Dermis blood vessel endothelial cell (primary cell): Measurements from ENCODE around the gene SCAANT1. TPM values are rescaled to one million over a fixed set of nuclear protein-coding genes. Genes with fewer than 3 reads are reported as not detected.

Experiments used
- DNase-seq: peaks from one replicate; pipeline ENCODE4 v3.0.0; 2010
- total RNA-seq: library from RNA; depleted of rRNA; stranded (reverse); fragments of >200 nt; gene quantifications from 2 replicates; pipeline ENCODE4 v1.2.3, GENCODE V29; 2014

Gene SCAANT1
- total RNA-seq, 1 donor from 2014 or later, result not detected

DNA sequence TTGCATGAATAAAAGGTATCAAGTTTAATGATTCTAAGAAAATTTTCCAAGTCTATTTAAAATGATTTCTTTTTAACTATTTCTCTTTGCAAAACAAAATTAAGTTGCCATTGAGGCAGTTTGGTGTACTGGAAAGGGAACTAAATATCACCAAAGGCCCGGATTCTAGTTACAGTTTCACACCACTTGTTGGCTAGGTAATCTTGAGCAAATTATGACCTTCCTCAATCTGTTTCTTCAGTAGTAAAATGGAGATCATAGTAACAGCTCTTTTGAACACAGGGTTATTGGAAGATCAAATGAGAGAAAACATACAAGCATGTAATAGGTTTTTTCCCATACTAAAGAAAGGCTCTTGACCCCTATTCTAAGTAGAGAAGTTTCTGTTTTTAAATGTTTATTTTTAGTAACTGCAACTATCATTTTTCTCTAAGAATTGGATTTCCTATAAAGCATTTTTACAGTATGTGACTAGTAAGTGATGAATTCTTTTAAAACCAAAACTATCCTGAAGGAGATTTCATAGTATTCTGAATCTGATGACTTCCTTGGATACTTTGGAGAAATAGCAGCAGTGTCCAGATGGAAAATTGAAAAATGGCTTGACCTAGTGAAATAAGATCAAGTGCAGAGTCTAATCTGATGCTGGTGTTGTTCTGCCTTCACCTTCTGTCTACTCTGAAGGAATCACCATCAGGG lies 15.7 kb downstream of the SCAANT1 start:
- no peak for DNase-seq

DNA sequence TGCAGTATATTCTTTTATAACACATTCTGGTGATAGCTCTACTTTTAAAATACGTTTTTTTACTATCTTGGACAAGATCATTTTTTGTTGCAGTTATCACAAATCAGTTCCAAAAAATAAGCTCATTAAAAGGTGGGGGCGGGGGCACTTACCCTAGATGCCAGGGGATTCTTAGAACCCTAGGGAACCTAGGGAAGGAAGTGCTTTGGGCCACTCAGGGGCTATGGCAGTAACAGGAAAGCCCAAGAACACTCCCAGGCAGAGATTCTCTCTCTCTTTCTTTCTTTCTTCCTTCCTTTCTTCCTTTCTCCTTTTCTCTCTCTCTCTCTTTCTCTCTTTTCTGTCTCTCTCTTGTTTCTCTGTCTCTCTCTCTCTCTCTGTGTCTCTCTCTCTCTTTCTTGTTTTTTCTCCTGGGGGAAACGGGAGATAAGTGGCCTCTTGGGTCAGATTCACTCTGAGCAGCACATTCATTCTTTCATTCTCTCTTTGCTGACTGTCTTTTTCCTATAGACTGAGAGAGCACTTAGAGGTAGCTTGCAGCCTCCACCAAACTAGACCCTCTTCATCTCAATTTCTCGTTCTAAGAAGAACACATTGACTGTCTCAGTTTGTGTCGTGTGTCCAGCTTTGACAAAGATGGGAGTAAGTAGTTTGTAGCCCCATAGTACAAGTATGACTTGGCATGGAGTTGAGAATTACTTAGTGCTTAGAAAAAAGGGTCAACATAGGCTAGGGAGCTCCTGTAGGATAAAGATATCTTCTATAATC lies 16.6 kb downstream of the SCAANT1 start:
- no peak for DNase-seq

DNA sequence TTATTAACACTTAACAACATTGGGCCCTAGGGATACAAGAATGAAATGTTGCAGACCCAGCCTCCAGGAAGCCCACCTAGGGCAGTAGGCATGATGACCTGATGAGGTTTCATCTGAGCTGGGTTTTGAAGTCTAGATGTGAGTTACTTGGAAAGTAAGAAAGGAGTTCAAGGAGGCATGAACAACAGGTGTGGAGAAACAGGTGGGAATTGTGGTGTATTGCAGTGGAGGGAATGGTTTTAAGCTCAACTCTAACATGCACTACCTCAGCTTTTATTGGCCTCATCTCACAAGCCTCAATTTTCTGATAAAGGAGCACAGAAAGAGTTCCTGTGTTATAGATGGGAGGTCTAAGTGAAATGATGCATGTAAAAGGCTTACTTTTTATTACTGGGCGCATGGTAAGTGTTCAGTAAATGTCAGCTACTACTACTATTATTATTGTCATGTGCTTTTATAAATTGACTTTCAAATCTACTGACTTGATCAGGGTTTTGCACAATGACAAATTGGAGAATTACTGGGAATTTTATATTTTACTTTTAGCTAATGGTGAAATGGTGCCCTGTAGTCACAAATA lies 19.3 kb downstream of the SCAANT1 start:
- DNase-seq, result no peak

DNA sequence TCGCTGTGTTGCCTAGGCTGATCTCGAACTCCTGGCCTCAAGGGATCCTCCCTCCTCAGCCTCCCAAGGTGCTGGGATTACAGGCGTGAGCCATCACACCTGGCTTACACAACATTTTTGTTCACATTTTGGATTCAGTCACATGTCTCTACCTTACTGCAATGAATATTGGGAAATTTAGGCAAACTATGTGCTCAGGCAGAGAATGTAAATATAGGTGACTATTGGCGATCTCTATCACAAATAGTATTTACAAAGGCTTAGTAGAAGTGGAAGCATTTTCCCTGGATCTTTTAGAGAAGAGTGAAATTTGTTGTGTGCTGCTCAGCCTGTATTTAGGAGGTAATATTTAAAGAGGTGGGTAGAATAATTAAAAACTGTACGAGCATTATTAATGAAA lies 20.7 kb downstream of the SCAANT1 start:
- DNase-seq, result no peak

DNA sequence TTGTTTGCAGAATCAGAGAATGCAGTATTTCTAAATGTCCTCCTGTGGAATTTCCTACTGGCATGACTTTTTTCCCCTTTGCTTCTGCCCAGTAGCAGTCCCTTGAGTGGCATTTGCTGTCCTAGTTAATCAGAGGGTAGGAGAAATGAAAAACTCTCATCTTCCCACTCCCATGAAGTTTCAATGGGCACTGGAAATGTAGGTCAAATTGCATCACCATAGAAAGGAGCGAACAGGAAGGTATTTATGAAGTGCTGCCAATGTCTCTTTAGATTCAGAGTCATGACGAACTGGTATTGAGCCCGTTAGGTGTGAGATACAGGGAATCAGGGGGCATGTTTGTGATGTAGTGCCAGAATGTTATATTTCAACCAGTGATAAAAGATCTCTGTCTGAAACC lies 25.3 kb downstream of the SCAANT1 start:
- peak; percentile 41 for DNase-seq

DNA sequence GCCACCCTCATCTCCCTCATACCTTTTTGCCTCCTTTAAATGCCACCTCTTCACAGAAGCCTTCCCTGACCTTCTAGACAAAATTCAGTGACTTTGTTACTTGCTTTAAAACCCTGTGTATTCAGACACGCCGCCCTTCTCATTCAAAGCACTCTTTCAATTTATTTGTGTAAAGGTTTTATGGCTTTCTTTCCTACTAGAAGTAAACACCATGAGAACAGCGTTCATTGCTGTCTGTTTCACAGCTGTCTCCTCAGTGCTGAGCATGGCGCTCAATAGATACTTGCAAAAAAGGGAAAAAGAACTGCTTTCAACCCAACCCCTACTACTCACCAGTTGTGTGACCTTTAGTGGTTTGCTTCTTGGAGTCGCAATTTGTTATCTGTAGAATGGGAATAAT lies 31.5 kb downstream of the SCAANT1 start:
- DNase-seq, result no peak

DNA sequence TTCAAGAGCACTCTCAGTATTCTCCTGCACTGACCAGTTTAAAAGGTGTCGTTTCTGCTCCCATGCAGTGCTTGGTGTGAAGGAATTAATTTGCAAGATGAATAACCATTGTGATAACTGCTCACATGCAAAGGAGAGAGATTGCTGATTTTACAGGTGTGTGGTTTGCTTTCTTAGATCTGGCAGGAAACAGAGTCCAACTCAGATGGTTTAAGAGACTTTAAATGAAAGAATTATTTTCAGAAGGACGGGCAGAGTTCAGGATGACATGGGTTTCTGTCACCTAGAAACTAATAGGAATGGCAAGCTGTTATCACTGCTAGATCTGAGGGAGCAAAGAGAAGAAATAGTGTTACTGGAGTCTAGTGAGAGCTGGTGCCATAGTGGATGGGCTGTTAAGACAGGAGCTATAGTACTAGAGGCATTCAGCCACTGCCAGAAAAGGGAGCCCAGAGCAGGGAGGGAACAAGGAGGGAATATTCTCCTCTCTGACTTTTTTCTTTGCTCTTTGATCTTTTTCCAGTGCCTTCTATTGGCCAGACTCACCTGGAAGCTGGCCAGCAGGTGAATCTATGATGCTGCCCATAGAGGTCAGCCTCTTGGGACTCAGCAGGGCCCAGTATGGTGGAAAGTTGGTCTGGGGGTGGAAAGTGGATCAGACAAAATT lies 33.7 kb downstream of the SCAANT1 start:
- no peak for DNase-seq

DNA sequence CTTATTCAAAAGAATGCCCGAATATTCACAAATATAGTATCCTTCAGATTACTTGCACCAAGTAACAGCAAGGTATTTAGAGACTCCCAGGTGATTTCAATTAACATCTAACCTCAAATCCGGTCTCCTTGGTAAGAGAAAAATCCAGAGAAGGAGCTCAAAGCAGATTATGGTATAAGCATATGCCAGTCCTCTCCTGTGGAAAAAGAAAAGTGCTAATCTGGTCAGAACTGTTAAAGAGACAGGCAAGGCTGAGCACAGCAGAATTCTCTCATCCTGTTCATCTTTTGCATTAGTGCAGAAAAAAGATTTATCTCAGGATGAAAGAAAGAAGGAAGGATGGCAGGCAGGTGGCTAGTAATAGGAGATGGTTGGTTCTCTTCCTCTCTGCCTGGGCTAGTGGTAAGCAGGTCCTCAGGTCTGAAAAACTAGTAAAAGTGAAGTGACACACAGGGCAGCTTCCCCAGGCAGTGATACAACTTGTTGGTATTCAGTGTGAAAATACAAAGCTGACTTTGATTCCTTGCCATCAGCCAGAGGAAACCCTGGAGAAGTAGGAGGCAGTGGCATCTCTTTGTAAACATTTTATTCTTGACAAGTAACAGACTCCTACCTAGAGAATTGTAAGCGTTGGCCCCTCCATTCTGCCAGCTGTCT lies 34.3 kb downstream of the SCAANT1 start:
- no peak for DNase-seq

DNA sequence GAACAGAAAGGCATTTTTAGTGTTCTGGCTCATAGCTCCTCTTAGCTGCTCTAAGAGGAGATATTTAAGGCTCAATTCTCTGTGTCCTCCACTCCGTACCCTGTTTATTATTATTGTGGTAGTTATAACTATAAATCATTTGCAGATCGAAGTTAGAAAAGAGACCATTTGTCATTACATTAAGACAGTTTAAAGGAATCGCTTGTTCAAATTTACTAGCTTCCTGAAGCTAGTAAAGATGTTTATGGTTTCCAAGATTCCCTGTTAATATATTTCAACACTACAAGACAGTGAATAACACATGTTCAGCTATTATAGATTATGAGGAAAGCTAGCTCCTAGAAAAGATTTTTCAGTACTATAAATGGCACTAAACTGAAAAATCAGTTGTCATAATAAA lies 35.9 kb downstream of the SCAANT1 start:
- DNase-seq, result no peak

DNA sequence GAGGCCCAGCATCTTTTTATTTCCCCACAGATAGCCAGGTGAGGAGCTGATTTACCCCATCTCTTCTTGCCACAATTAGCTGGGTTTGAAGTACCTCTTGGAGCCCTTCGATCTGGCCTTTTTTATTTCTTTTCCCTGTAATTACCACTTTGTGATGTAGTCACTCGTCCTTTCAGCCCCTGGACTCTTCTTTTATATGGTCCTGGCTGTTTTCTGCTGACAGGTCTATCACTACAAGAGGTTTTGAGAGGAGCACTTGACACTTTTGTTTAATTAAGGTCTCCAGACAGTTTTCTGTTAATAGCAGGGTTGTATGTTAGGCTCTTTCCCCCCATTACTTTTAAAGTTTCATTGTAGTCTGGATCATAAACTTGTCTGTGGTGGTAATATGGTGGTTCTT lies 36.7 kb downstream of the SCAANT1 start:
- no peak for DNase-seq

DNA sequence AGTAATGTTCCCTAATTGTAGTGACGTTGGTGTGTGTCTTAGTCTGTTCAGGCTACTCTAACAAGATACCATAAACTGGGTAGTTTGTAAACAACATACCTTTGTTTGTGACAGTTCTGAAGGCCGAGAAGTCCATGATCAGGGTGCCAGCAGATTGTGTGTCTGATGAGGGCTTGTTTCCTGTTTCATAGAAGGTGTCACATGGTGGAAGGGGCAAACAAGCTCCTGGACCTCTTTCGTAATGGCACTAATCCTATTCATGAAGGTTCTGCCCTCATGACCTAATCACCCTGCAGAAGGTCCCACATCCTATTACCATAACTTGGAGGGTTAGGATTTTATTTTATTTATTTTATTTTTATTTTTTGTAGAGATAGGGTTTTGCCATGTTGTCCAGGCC lies 37.4 kb downstream of the SCAANT1 start:
- no peak for DNase-seq

DNA sequence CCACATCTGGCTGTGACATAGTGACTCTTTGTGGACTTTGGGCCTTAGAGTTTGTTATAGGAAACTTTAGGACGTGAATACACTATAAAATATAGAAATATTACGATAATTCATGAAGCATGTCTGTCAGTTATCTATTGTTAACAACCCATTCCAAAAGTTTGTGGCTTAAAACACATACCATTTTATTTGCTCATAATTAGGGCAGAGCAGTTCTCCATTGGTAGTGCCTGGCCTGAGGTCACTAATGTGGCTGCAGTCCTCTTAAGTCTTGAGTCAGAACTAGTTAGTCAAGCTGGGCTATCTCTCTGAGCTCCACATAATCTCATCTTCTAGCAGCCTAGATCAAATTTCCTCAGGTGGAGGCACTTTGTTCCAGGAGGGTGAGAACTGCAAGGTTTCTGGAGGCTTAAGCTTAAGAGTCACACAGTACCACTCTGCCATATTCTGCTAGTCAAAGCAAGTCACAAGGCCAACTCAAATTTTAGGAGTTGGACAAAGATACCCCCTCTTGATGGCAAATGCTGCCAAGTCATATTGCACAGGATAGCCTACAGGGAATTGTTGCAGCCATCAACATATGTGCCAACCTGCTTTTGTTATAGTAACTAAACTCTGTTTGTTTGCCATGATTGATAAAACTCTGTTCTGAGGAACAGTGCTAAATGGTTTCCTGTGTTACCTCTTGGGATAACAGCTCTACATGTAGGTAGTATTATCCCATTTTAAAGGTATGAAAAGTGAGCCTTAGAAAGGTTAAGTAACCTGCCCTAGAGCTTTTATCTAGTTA lies 39.9 kb downstream of the SCAANT1 start:
- no peak for DNase-seq

DNA sequence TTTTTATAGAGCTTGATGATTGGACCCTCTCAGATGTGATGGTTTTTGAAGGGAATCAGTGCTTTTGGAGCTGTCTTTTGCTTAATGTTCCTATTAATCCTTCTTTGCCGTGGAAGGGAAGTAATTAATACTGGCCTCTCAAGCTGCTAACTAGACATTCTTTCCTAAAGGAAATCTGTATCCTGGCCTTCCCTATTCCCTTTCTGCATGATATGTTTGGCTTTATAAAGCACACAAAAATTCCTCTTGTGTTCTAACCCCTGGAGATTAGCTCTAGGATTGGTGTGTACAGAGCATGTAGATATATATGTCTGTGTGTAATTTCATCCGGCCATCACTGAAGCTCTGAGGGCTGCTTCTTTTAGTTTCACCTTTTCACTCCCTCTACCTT lies 41.6 kb downstream of the SCAANT1 start:
- DNase-seq, result peak; percentile 43

DNA sequence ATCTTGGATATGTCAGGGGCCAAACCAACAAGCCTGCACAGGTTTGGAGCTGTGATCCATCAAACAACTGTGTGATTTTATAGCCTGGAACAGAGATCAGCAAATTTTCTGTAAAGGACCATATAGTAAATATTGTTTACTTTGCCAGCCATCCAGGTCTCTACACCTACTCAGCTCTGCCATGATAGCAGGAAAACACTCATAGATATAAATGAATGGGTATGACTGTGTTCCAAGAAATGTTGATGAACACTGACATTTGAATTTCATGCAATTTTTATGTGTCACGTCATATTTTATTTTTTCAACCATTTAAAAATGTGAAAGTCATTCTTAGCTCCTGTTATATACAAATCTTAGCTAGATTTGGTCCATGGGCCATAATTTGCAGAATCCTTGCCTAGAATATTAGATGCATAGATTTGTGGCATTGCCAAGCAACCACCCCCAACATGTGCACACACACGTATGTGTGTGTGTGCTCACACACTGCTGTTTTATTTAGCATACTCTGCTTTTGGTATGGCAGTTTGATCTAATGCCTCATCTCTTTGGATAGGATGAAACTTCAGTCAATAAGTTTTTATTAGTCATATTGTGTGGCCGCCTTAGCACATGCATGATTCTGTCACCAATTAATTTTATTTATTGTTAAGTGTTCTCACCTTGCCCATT lies 42.1 kb downstream of the SCAANT1 start:
- DNase-seq, result no peak

DNA sequence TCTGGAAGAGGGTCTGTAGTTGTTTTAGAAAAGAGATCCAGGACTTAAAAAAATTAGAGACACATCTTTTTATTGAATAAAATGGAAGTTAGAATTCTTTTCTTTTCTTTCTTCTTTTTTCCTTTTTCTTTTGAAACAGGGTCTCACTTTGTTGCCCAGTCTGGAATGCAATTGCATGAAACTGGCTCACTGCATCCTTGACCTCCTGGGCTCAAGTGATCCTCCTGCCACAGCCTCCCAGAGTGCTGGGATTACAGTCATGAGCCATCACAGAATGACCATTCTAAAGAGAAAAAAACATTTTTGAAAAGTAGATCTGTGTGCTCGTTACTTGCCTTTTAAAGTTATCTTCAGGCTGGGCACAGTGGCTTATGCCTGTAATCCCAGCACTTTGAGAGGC lies 45.0 kb downstream of the SCAANT1 start:
- DNase-seq, result no peak

DNA sequence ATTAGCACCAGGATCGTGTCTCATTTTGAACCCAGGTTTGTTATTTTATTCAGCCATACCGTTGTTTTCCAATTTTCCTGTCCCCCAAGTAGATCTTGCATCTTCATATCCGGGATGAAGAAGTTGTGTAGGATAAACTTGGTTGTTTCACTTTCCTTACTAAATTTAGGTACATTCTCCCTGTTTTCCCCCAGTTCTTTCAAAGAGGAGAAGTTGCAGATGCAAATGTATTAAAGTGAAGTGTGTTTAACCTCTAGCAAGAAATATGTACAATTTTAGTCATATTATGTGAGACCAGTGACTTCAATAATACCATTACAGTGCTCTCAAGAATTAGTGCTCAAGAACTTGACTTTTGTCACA lies 47.2 kb downstream of the SCAANT1 start:
- no peak for DNase-seq

DNA sequence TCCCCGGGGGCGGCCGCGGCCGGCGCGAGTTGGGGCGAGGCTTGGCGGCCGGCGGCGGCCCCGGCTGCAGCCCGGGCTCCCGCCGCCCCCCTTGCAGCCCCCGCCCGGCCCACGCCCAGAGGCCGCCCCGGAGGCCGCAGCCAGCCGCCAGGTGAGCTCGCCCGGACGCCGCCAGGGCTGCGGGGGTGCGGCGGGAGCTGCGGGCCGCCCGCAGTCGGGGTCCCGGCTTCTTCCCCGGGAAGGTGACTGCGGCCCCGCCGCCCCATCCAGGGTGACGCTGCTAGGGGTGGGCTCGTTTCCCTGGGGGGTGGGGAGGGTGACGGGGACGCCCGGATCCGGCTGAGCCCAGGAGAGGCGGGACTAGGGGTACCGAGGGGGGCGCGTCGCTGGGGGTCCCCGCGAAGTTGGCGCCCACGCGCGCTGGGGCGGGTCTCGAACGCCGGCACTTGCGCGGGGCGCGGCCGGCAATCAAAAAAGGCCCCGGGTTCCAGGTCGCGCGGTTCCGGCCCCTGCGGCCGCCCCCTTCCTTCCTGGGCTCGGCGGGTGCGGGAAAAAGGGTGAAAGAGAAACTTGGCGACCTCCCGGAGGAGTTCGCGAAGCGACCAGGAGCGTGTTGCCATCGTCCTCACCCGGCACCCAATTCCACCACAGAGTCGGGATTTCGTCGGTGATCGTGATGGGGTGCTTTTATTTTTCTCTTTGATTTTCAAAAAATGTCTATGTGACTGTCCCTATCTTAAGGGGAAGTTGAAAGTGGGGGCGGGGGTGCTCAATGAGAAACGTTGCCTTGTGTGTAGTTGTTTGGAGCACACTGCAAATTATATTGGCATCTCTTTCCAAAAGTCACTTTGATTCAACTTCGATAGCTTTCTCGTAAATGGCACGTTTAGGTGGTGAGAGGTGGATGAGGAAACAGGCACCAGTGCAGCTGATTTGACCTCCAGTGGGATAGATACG lies 47.9 kb downstream of the SCAANT1 start:
- DNase-seq, result peak; percentile 40

DNA sequence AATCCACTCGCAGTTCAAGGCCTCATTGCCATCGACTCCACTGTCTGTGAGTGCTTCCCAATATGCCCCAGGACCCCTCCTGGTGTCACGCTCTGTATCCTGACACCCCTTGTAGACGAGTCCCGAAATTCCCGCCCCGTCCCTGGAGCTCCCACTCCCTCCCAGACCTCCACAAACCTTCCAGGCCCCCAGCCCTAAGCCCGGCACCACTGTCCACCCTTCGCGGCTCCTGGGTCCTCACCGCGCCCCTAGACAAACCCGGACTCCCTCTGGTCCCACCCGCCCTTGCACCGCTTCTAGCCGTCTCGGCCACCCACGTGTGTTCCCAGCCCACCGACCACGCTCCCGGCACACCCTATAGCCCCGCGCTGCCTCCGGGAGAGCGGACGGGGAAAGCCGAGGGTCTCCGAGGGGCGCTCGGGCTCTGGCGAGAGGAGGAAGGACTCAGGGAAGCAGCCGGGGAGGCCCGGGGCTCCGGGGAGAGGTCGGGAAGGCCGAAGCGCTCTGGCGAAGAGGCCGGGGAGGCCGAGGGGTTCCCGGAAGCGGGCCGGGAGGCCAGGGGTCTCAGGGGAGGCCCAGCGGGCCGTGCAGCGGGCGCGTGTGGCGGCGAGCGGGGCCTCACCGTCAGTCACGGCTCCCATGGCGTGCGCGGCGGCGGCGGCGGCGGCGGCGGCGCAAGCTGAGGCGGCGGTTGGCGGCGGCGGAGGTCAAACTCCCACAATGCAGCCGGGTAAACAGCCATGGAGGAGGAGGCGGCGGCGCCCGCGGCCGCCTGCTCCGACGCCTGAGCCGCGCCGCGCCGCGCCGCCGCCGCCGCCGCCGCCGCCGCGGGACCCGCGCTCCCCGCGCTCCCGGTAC lies 48.8 kb downstream of the SCAANT1 start, which contains the start of the genes ATXN7 and THOC7:
TSS of gene ATXN7 (plus strand) at position 718 of the 858 bp plus-strand sequence. CDS start 48,732 bp downstream, outside the sequence.
TSS of gene THOC7 (minus strand) at position 656 of the 858 bp plus-strand sequence. CDS start at position 641, 15 bp downstream.
- DNase-seq, result peak; percentile 70

DNA sequence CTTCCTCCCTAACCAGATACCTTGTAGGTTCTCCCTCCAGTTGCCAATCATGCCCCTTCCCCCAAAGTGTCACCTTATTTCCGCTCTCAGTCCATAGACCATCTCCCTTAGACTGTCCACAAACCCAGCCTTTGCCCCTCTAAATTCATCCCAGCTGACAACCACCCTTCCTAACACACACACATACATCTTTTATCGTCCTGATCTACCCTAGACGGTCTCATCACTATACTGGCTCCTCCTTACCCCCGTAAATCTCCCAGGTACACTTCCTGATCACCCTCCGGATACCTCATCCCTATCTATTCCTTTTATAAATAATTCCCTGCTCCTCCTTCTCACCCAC lies 49.4 kb downstream of the SCAANT1 start:
- no peak for DNase-seq
